SK-N-SH (cell line): ENCODE measurements around the gene C18orf63. TPM values are rescaled to one million over a fixed set of nuclear protein-coding genes. Genes with fewer than 3 reads are reported as not detected.

Experiments
- CTCF ChIA-PET: fragments of 300-600, 350-600 bp; formaldehyde crosslinking; extraction: SDS; loops from one replicate; lab custom pipeline; 2021; lab: Yijun Ruan, JAX
- POLR2A ChIA-PET: fragments of 350-600 bp; sonication (Branson Sonifier 250); formaldehyde crosslinking; extraction: SDS; loops from one replicate; lab custom pipeline; 2020; ENCODE audit warnings: antibody characterized with exemption, inconsistent platforms; lab: Yijun Ruan, JAX
- DNase-seq: peaks from one replicate; pipeline ENCODE4 v3.0.0; 2012
- H2AFZ ChIP-seq: fragments of 200-600 bp; sonication (generic); 2 replicates; pipeline ENCODE4 v1.8.1; 2016; ENCODE audit warnings: antibody characterized with exemption, mild to moderate bottlenecking, low read depth
- H3F3A ChIP-seq: fragments of 200-600 bp; sonication (generic); replicated peaks from 2 replicates; pipeline ENCODE3; 2016; ENCODE audit warnings: antibody characterized with exemption, mild to moderate bottlenecking; ENCODE audit not compliant: insufficient read depth
- H3K27ac ChIP-seq, 2 experiments: fragments of 200-500 bp in 1 of 2; fragments of 200-600 bp in 1 of 2; sonication (Bioruptor generic) in 1 of 2; sonication (generic), shearing (Covaris generic) in 1 of 2; 2 replicates each; pipeline versions ENCODE4 v1.5.1 to v1.6.1; 2014 to 2016; ENCODE audit warnings: low read depth in 2 of 2, inconsistent platforms in 1 of 2, low read length in 1 of 2, mild to moderate bottlenecking in 1 of 2, mixed read lengths in 1 of 2
- H3K27me3 ChIP-seq: fragments of 200-600 bp; sonication (generic), shearing (Covaris generic); 2 replicates; pipeline ENCODE4 v1.6.1; 2016; ENCODE audit warnings: mixed run types; ENCODE audit not compliant: insufficient read depth
- H3K36me3 ChIP-seq, 2 experiments: fragments of 200-500 bp in 1 of 2; fragments of 200-600 bp in 1 of 2; sonication (Bioruptor generic) in 1 of 2; sonication (generic) in 1 of 2; replicated peaks in 1 of 2; 2 replicates each; pipeline versions ENCODE3 to v1.5.1; 2014 to 2016; ENCODE audit warnings: low read length in 1 of 2, mild to moderate bottlenecking in 1 of 2; ENCODE audit not compliant: insufficient read depth in 2 of 2, control insufficient read depth in 1 of 2
- H3K4me1 ChIP-seq, 2 experiments: fragments of 200-500 bp in 1 of 2; fragments of 200-600 bp in 1 of 2; sonication (Bioruptor generic) in 1 of 2; sonication (generic), shearing (Covaris generic) in 1 of 2; 2 replicates each; pipeline versions ENCODE4 v1.5.1 to v1.6.1; 2014 to 2016; ENCODE audit warnings: low read depth in 1 of 2, low read length in 1 of 2, mixed run types in 1 of 2; ENCODE audit not compliant: insufficient read depth in 2 of 2, control insufficient read depth in 1 of 2
- H3K4me2 ChIP-seq: fragments of 200-600 bp; sonication (generic), shearing (Covaris generic); 2 replicates; pipeline ENCODE4 v1.6.1; 2017; ENCODE audit warnings: mixed run types
- H3K4me3 ChIP-seq, 2 experiments: fragments of 200-500 bp in 1 of 2; fragments of 200-600 bp in 1 of 2; sonication (Bioruptor generic) in 1 of 2; sonication (generic), shearing (Covaris generic) in 1 of 2; 2 replicates each; pipeline versions ENCODE4 v1.5.1 to v1.8.1; 2014 to 2016; ENCODE audit warnings: low read depth in 2 of 2, inconsistent platforms in 1 of 2, low read length in 1 of 2, mild to moderate bottlenecking in 1 of 2, mixed read lengths in 1 of 2, moderate library complexity in 1 of 2
- H3K79me2 ChIP-seq: fragments of 200-600 bp; sonication (generic); 2 replicates; pipeline ENCODE4 v1.8.1; 2017; ENCODE audit warnings: mild to moderate bottlenecking; ENCODE audit not compliant: insufficient read depth
- H3K9ac ChIP-seq: fragments of 200-600 bp; sonication (generic); 2 replicates; pipeline ENCODE4 v1.6.1; 2017; ENCODE audit warnings: mixed run types
- H3K9me2 ChIP-seq: fragments of 200-600 bp; sonication (generic); 2 replicates; pipeline ENCODE4 v1.6.1; 2017; ENCODE audit warnings: mixed run types
- H3K9me3 ChIP-seq: fragments of 200-600 bp; sonication (generic); 2 replicates; pipeline ENCODE4 v1.6.1; 2017; ENCODE audit warnings: mixed run types, mild to moderate bottlenecking, moderate library complexity
- H4K20me1 ChIP-seq: fragments of 200-600 bp; sonication (generic); 2 replicates; pipeline ENCODE4 v1.6.1; 2017; ENCODE audit warnings: mild to moderate bottlenecking, mixed run types; ENCODE audit not compliant: insufficient read depth
- CHD2 ChIP-seq: fragments of 150-350 bp; IDR thresholded peaks from 2 replicates; pipeline ENCODE4 v1.6.1; 2018; ENCODE audit warnings: low read length; ENCODE audit not compliant: partially characterized antibody
- FOSL2 ChIP-seq: IDR thresholded peaks from 2 replicates; pipeline ENCODE4 v1.4.0; 2012; ENCODE audit warnings: low read depth, mild to moderate bottlenecking, moderate library complexity, borderline replicate concordance
- NFIC ChIP-seq: IDR thresholded peaks from 2 replicates; pipeline ENCODE4 v1.4.0; 2012; ENCODE audit warnings: borderline replicate concordance
- POLR2AphosphoS5 ChIP-seq: IDR thresholded peaks from 2 replicates; pipeline ENCODE4 v1.6.1; 2012; ENCODE audit warnings: low read depth, low read length
- RCOR1 ChIP-seq: fragments of 150-350 bp; IDR thresholded peaks from 2 replicates; pipeline ENCODE4 v1.6.1; 2017; ENCODE audit warnings: antibody characterized with exemption, low read length
- RFX5 ChIP-seq: IDR thresholded peaks from 2 replicates; pipeline ENCODE4 v1.6.1; 2012; ENCODE audit warnings: mild to moderate bottlenecking, improper control_type of control experiment, low read length
- SIN3A ChIP-seq: IDR thresholded peaks from 2 replicates; pipeline ENCODE4 v1.6.1; 2012; ENCODE audit warnings: low read depth, mild to moderate bottlenecking, low read length, moderate library complexity, borderline replicate concordance
- TCF12 ChIP-seq: IDR thresholded peaks from 2 replicates; pipeline ENCODE4 v1.4.0; 2012
- WGBS: methylation state at CpG from one replicate; pipeline ENCODE4 v1.1.6; 2017; ENCODE audit warnings: low lambda C conversion rate; 5-methylcytosine and 5-hydroxymethylcytosine counted together
- polyA plus RNA-seq, 3 experiments: library from polyadenylated mRNA; depleted of rRNA; stranded (reverse); fragments of >200 nt; gene quantifications; 2 replicates each; pipeline ENCODE4 v1.2.3, GENCODE V29; 2012
- TF ChIP-seq, protein P1 (sequence below): IDR thresholded peaks from 2 replicates; pipeline ENCODE4 v1.4.0; 2012; ENCODE audit warnings: low read depth, borderline replicate concordance
- TF ChIP-seq, protein P2 (sequence below): IDR thresholded peaks from 2 replicates; pipeline ENCODE4 v1.6.1; 2012; ENCODE audit warnings: mild to moderate bottlenecking, low read depth, low read length, moderate library complexity

C18orf63 gene
- polyA plus RNA-seq, 1 of the 3 experiments (the other 2 are of a cell fraction), result not detected

DNA sequence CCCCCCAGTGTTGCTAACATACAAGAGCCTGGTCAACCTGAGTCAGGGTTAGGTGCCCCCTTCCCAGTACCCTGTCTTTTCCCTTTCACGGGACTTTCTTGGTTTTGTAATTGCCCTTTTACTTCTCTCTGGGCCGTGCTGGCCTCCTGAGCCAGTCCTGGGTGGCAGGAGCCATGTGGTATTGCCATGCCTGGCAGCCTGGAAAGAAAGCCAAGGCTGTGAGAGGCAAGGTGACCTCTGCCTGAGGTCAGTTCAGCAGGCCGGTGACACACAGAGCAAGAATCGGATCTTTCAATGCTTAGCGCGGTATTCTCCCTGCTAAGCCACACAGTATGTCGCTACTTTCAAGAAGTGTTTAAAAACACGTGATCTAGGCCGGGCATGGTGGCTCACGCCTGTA lies 52.3 kb downstream of the C18orf63 start (continued):
- TF ChIP-seq, protein P1, sequence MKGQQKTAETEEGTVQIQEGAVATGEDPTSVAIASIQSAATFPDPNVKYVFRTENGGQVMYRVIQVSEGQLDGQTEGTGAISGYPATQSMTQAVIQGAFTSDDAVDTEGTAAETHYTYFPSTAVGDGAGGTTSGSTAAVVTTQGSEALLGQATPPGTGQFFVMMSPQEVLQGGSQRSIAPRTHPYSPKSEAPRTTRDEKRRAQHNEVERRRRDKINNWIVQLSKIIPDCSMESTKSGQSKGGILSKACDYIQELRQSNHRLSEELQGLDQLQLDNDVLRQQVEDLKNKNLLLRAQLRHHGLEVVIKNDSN, result no peak
- TF ChIP-seq, all 33 proteins: peak for 0

DNA sequence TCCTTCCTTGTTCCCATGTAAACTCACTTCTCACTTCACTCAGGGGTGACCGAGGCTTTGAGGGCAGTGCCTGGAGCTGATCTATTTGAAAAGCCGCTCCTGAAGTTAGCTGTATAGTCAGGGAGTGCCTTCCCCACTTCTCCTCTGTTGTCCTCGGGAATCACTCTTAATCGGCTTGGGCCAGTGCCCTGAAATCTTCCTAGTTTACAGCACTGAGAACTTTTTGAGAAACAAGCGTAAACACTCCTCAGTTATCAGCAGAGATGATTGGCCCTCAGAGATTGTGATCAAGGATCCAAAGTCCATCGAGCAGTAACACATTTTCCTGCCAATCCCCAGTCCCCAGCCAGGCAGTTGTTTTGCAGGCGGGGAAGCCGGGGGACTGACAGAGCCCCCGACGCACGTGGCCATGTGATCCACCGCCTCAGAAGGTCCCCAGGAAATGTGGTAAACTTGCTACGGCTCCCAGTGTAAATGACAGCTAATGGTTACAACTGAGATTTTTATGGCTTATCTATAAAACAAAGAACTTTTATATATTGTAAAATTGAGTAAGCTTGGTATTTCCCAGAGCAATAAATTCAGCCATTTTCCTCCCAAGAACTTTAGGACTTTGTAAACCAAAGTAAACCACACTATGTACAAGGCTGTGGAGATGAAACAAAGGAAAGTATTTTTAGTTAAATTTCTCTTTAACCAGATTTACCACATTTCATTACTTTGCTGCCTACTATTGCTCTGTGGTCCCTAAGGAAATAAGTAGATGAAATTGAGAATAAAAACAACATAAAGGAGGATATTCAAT lies 53.5 kb downstream of the C18orf63 start:
- Histone ChIP-seq H3K4me1 (no peaks in the 10 kb centered on the region), H3K4me3 (no peak overlapping the region), H3K9ac (no peak overlapping the region), H4K20me1 (no peaks in the 10 kb centered on the region), H3K27me3 (peaks cover 42% of the 10 kb centered on the region; the same call in 1 of the 2 replicates), H3K79me2 (no peaks in the 10 kb centered on the region), H3K9me3 (no peaks in the 10 kb centered on the region), H3K27ac (no peak overlapping the region), H2AFZ (no peak overlapping the region), H3K36me3 (no peaks in the 10 kb centered on the region), H3F3A (no peaks in the 10 kb centered on the region), H3K4me2 (peak overlapping the region; percentile 43; the same call in 1 of the 2 replicates), H3K9me2 (no peaks in the 10 kb centered on the region)
- no peak for DNase-seq
- 3% methylated on average over 13 of the region's 13 CpGs for WGBS
- TF ChIP-seq RCOR1, result no peak
- TF ChIP-seq POLR2AphosphoS5, result no peak
- no peak for TF ChIP-seq CHD2
- TF ChIP-seq FOSL2, result no peak
- no peak for TF ChIP-seq SIN3A
- TF ChIP-seq, protein P2, sequence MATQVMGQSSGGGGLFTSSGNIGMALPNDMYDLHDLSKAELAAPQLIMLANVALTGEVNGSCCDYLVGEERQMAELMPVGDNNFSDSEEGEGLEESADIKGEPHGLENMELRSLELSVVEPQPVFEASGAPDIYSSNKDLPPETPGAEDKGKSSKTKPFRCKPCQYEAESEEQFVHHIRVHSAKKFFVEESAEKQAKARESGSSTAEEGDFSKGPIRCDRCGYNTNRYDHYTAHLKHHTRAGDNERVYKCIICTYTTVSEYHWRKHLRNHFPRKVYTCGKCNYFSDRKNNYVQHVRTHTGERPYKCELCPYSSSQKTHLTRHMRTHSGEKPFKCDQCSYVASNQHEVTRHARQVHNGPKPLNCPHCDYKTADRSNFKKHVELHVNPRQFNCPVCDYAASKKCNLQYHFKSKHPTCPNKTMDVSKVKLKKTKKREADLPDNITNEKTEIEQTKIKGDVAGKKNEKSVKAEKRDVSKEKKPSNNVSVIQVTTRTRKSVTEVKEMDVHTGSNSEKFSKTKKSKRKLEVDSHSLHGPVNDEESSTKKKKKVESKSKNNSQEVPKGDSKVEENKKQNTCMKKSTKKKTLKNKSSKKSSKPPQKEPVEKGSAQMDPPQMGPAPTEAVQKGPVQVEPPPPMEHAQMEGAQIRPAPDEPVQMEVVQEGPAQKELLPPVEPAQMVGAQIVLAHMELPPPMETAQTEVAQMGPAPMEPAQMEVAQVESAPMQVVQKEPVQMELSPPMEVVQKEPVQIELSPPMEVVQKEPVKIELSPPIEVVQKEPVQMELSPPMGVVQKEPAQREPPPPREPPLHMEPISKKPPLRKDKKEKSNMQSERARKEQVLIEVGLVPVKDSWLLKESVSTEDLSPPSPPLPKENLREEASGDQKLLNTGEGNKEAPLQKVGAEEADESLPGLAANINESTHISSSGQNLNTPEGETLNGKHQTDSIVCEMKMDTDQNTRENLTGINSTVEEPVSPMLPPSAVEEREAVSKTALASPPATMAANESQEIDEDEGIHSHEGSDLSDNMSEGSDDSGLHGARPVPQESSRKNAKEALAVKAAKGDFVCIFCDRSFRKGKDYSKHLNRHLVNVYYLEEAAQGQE, result no peak
- no peak for TF ChIP-seq NFIC
- no peak for TF ChIP-seq RFX5
- CTCF ChIA-PET, result interaction anchor here (2.0 kb wide), 1 partner anchor 27 kb away, joined by 5 read pairs; no protein-coding TSS in a partner anchor
- POLR2A ChIA-PET, result no interaction called here

DNA sequence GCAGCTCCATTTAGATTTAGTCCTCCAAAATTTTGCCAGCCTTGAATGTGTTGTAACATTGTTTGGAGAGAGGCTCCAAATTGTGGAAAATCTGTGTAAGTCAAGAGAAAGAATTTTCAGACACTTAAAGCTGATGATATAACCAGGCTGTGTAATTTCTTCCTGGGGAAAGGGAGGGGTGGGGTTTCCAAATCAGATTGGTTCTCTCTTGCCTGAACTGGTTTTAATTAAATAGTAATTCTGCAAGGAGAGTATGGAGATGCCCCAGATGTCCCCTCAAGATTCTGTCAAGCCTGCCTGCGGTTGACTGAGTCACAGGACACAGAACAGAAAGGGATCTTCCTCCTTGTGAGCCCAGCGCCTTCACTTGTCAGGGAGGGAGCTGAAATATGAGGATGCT lies 54.5 kb downstream of the C18orf63 start:
- Histone ChIP-seq H3K9me3 (no peaks in the 10 kb centered on the region), H3K27me3 (peaks cover 46% of the 10 kb centered on the region; the same call in 1 of the 2 replicates), H3F3A (no peaks in the 10 kb centered on the region), H3K9ac (no peak overlapping the region), H3K79me2 (no peaks in the 10 kb centered on the region), H4K20me1 (no peaks in the 10 kb centered on the region), H3K9me2 (no peaks in the 10 kb centered on the region), H3K4me1 (no peaks in the 10 kb centered on the region), H3K36me3 (no peaks in the 10 kb centered on the region), H3K4me3 (no peak overlapping the region), H3K4me2 (no peak overlapping the region), H2AFZ (no peak overlapping the region), H3K27ac (no peak overlapping the region)
- ChIA-PET CTCF (interaction anchor here (1.0 kb wide), 1 partner anchor 17 kb away, joined by 3 read pairs; no protein-coding TSS in a partner anchor), POLR2A (no interaction called here)
- TF ChIP-seq TCF12 (peak; percentile 9; the same call in 1 of the 2 replicates), POLR2AphosphoS5 (no peak)
- 0% methylated on average over 2 of the region's 2 CpGs for WGBS
- DNase-seq, result no peak
